ENCODE measurements around the gene PDC.

DNA sequence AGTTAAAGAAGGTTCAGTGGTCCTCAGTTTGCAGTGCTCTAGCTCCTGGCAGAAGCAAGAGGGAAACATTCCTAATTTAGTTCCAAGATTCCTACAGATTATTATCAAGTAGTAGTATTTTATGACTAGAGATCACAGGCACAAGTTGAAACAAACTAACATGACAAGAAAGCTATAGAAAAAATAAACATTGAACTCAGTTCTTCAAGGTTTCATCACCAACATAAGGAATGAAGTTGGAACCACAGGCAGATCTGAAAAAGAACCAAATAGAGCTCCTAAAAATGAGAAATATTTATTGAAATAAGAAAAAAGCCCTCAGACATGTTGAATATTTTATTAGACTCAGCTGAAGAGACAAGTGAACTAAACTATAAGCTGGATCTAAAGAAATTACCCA lies 40.6 kb downstream of the PDC start:
- TF ChIP-seq RCOR1 (IDR thresholded peaks at IDR 0.05; ENCODE audit: low read length) (no peak), YY1 (IDR thresholded peaks at IDR 0.05; ENCODE audit: low read depth) (no peak), POLR2AphosphoS5 (IDR thresholded peaks at IDR 0.05; ENCODE audit: low read depth, low read length) (no peak)

Measured in SK-N-SH (cell line).